Keratinocyte (primary cell): ENCODE measurements around the gene TCEANC. TPM values are rescaled to one million over a fixed set of nuclear protein-coding genes. Genes with fewer than 3 reads are reported as not detected.

ENCODE experiments used
- DNase-seq: peaks from one replicate; pipeline ENCODE4 v3.0.0-alpha.2; 2011; ENCODE audit warnings: low read depth, missing footprints, low spot score
- FAIRE-seq: peaks from 2 replicates; lab custom pipeline; 2011; peaks lifted over from hg19 to GRCh38; lab: Jason Lieb, UNC
- H2AFZ ChIP-seq: 2 replicates; pipeline ENCODE4 v1.6.0; 2012; ENCODE audit warnings: low read length, control low read depth, inconsistent platforms; ENCODE audit not compliant: control insufficient read depth
- H3K27ac ChIP-seq: 2 replicates; pipeline ENCODE4 v1.5.1; 2011; ENCODE audit warnings: low read length; ENCODE audit not compliant: control insufficient read depth, insufficient read depth
- H3K27me3 ChIP-seq: 3 replicates; pipeline ENCODE4 v1.6.0; 2011; ENCODE audit warnings: low read length; ENCODE audit not compliant: control insufficient read depth, insufficient read depth; ENCODE audit errors: extremely low read depth
- H3K36me3 ChIP-seq, 2 experiments: 2 replicates in 1 of 2; 3 replicates in 1 of 2; pipeline ENCODE4 v1.5.1; 2011; ENCODE audit warnings: low read length in 2 of 2, mild to moderate bottlenecking in 1 of 2; ENCODE audit not compliant: control insufficient read depth in 2 of 2, insufficient read depth in 2 of 2; ENCODE audit errors: extremely low read depth in 1 of 2
- H3K4me1 ChIP-seq: 3 replicates; pipeline ENCODE4 v1.5.1; 2011; ENCODE audit warnings: low read length; ENCODE audit not compliant: control insufficient read depth, insufficient read depth; ENCODE audit errors: extremely low read depth
- H3K4me2 ChIP-seq: 3 replicates; pipeline ENCODE4 v1.6.0; 2011; ENCODE audit warnings: low read depth, low read length; ENCODE audit not compliant: control insufficient read depth, insufficient read depth; ENCODE audit errors: extremely low read depth
- H3K4me3 ChIP-seq, 3 experiments: fragments of 200-600 bp in 1 of 3; sonication (generic) in 1 of 3; 2 replicates in 2 of 3; 3 replicates in 1 of 3; pipeline ENCODE4 v1.5.1; 2011 to 2016; ENCODE audit warnings: low read length in 3 of 3, mild to moderate bottlenecking in 3 of 3, control low read depth in 2 of 3, inconsistent platforms in 1 of 3, low read depth in 1 of 3, mixed read lengths in 1 of 3, mixed run types in 1 of 3, moderate library complexity in 1 of 3; ENCODE audit not compliant: control insufficient read depth in 2 of 3, insufficient read depth in 2 of 3; ENCODE audit errors: extremely low read depth in 1 of 3
- H3K79me2 ChIP-seq: 2 replicates; pipeline ENCODE4 v1.6.0; 2012; ENCODE audit warnings: low read length; ENCODE audit not compliant: control insufficient read depth, insufficient read depth
- H3K9ac ChIP-seq: 3 replicates; pipeline ENCODE4 v1.6.0; 2011; ENCODE audit warnings: low read length; ENCODE audit not compliant: control insufficient read depth, insufficient read depth; ENCODE audit errors: extremely low read depth
- H3K9me1 ChIP-seq: 3 replicates; pipeline ENCODE4 v1.6.0; 2011; ENCODE audit warnings: low read length; ENCODE audit not compliant: control insufficient read depth, insufficient read depth; ENCODE audit errors: extremely low read depth
- H3K9me3 ChIP-seq: 2 replicates; pipeline ENCODE4 v1.5.1; 2012; ENCODE audit warnings: low read depth, low read length; ENCODE audit not compliant: control insufficient read depth
- H4K20me1 ChIP-seq: 3 replicates; pipeline ENCODE4 v1.6.0; 2011; ENCODE audit warnings: low read length; ENCODE audit not compliant: control insufficient read depth, insufficient read depth; ENCODE audit errors: extremely low read depth
- EZH2 ChIP-seq: IDR thresholded peaks from one replicate; pipeline ENCODE4 v1.6.1; 2012; ENCODE audit warnings: inconsistent platforms, mild to moderate bottlenecking, low read length, moderate library complexity
- dilution Hi-C: fragments of 300-500 bp; cut with MboI; formaldehyde crosslinking; loops from one replicate; pipeline ENCODE4 v1.7.0; 2020; ENCODE audit warnings: low sequenced_read_pairs; ENCODE audit not compliant: extremely low pct_ligation_motif_present
- polyA plus RNA-seq, 5 experiments: library from polyadenylated mRNA; depleted of rRNA in 3 of 5; stranded (reverse) in 3 of 5; stranded (forward) in 1 of 5; unstranded in 1 of 5; fragments of >200 nt; gene quantifications; 1 replicate in 1 of 5; 2 replicates in 3 of 5; 3 replicates in 1 of 5; pipeline versions ENCODE4 v1.2.1 to v1.2.3, GENCODE V29; 2011 to 2012; ENCODE audit warnings: missing spikeins in 2 of 5, low read depth in 1 of 5, low replicate concordance in 1 of 5
- TF ChIP-seq, protein P1 (sequence below), 3 experiments: IDR thresholded peaks in 1 of 3; conservative IDR thresholded peaks in 1 of 3; optimal IDR thresholded peaks in 1 of 3; 2 replicates in 2 of 3; 3 replicates in 1 of 3; pipeline versions ENCODE3 to v1.5.1; 2011; ENCODE audit warnings: low read length in 3 of 3, mild to moderate bottlenecking in 3 of 3, moderate library complexity in 2 of 3, control low read depth in 1 of 3, inconsistent platforms in 1 of 3; ENCODE audit not compliant: insufficient read depth in 2 of 3; ENCODE audit errors: extremely low read depth in 1 of 3

Gene TCEANC
- polyA plus RNA-seq, 1 donor (not counting 4 experiments of a cell fraction or from before 2014, with no cell fraction given): 1.8 TPM

DNA sequence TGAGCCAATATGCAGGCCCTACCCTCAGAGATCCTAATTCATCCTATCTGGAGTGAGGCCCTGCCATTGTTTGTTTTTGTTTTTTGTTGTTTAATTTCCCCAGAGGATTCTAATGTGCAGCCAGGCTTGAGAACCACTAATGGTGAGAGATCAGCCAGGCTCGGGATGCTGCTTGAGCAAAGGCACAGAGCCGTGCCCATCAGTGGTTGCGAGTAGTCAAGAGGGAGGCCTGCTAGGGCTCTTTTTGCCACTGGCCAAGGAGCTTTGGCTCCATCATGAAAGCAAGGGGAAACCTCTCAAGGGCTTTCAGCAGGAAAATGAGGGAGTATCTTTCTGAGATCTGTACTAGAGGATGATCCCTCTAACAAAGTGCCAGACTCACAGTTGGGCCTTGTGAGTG is 2.7 kb downstream of the TCEANC start:
- DNase-seq (no peak), FAIRE-seq (no peak)
- Histone ChIP-seq H3K9me3 (no peaks in the 10 kb centered on the region), H3K4me3 (no peak overlapping the region), H3K36me3 (no peaks in the 10 kb centered on the region), H3K79me2 (no peaks in the 10 kb centered on the region), H3K4me1 (peaks cover 15% of the 10 kb centered on the region), H3K27me3 (no peaks in the 10 kb centered on the region), H3K4me2 (no peak overlapping the region), H4K20me1 (no peaks in the 10 kb centered on the region), H3K9me1 (no peaks in the 10 kb centered on the region), H3K9ac (no peak overlapping the region), H3K27ac (no peak overlapping the region), H2AFZ (no peak overlapping the region)
- dilution Hi-C loops: no loop called here
- no peak for TF ChIP-seq EZH2
- TF ChIP-seq, protein P1, sequence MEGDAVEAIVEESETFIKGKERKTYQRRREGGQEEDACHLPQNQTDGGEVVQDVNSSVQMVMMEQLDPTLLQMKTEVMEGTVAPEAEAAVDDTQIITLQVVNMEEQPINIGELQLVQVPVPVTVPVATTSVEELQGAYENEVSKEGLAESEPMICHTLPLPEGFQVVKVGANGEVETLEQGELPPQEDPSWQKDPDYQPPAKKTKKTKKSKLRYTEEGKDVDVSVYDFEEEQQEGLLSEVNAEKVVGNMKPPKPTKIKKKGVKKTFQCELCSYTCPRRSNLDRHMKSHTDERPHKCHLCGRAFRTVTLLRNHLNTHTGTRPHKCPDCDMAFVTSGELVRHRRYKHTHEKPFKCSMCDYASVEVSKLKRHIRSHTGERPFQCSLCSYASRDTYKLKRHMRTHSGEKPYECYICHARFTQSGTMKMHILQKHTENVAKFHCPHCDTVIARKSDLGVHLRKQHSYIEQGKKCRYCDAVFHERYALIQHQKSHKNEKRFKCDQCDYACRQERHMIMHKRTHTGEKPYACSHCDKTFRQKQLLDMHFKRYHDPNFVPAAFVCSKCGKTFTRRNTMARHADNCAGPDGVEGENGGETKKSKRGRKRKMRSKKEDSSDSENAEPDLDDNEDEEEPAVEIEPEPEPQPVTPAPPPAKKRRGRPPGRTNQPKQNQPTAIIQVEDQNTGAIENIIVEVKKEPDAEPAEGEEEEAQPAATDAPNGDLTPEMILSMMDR (optimal IDR thresholded peaks at IDR 0.05 in 1 of 3, IDR thresholded peaks at IDR 0.05 in 1 of 3, conservative IDR thresholded peaks at IDR 0.05 in 1 of 3; ENCODE audit: extremely low read depth in 1 of 3, insufficient read depth in 2 of 3, low read length in 3 of 3): no peak

DNA sequence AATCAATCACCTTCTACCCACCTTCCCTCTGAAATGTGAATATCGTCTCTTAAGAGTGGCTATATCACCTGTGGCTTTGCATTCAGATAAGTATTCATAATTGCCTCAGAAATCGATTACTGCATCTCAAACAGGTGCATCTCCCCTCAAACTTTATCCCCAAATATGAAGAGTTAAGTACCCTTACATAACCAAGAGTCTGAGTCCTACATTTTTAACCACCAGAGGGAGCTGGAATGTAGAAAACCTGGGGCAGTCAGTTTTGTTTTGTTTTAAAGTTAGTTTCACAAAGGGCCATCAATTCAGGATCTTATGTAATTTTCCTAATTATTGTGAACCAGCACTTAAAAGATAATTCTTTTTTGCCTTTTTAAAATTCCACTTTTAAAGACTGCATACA is 5.7 kb downstream of the TCEANC start:
- Histone ChIP-seq H4K20me1 (no peaks in the 10 kb centered on the region), H3K9ac (peak overlapping the region; percentile 43), H3K79me2 (no peaks in the 10 kb centered on the region), H3K27me3 (no peaks in the 10 kb centered on the region), H3K27ac (peak overlapping the region; percentile 58), H2AFZ (peak overlapping the region; percentile 50), H3K4me2 (peak overlapping the region; percentile 68), H3K4me3 (no peak overlapping the region), H3K36me3 (peaks cover 0 to 2% of the 10 kb centered on the region in 2 experiments), H3K4me1 (peaks cover 8% of the 10 kb centered on the region), H3K9me3 (no peaks in the 10 kb centered on the region), H3K9me1 (no peaks in the 10 kb centered on the region)
- FAIRE-seq: no peak
- dilution Hi-C loops: no loop called here
- no peak for TF ChIP-seq EZH2
- TF ChIP-seq, protein P1 (optimal IDR thresholded peaks at IDR 0.05 in 1 of 3, IDR thresholded peaks at IDR 0.05 in 1 of 3, conservative IDR thresholded peaks at IDR 0.05 in 1 of 3; ENCODE audit: extremely low read depth in 1 of 3, insufficient read depth in 2 of 3, low read length in 3 of 3): peak in 2 of 3 experiments; percentile 43 to 66
- no peak for DNase-seq
